Fibroblast of mammary gland (primary cell): ENCODE data around the gene EOLA1.

Source experiments
- DNase-seq: peaks from one replicate; pipeline ENCODE4 v3.0.0-alpha.2; 2010; ENCODE audit warnings: low read depth
- H3K4me3 ChIP-seq: 2 replicates; pipeline ENCODE4 v1.5.1; 2011; ENCODE audit warnings: low read depth, mild to moderate bottlenecking, low read length, moderate library complexity; ENCODE audit not compliant: control insufficient read depth
- TF ChIP-seq, protein P1 (sequence below): conservative IDR thresholded peaks from 2 replicates; pipeline ENCODE4 v1.5.1; 2011; ENCODE audit warnings: low read depth, low read length, inconsistent platforms; ENCODE audit not compliant: control insufficient read depth, insufficient read depth

The EOLA1 gene

GRCh38 chrX:149504915-149505651, 35.7 kb upstream of the EOLA1 start, which contains the start of gene IDS:
Gene IDS, minus strand, starts transcription at chrX:149505306. Its CDS starts 169 bp downstream, at chrX:149505137.
- TF ChIP-seq, protein P1, sequence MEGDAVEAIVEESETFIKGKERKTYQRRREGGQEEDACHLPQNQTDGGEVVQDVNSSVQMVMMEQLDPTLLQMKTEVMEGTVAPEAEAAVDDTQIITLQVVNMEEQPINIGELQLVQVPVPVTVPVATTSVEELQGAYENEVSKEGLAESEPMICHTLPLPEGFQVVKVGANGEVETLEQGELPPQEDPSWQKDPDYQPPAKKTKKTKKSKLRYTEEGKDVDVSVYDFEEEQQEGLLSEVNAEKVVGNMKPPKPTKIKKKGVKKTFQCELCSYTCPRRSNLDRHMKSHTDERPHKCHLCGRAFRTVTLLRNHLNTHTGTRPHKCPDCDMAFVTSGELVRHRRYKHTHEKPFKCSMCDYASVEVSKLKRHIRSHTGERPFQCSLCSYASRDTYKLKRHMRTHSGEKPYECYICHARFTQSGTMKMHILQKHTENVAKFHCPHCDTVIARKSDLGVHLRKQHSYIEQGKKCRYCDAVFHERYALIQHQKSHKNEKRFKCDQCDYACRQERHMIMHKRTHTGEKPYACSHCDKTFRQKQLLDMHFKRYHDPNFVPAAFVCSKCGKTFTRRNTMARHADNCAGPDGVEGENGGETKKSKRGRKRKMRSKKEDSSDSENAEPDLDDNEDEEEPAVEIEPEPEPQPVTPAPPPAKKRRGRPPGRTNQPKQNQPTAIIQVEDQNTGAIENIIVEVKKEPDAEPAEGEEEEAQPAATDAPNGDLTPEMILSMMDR, result no peak
- peak within 1 kb of the TSS; percentile 50 for H3K4me3 ChIP-seq
- peak; percentile 79 for DNase-seq

DNA sequence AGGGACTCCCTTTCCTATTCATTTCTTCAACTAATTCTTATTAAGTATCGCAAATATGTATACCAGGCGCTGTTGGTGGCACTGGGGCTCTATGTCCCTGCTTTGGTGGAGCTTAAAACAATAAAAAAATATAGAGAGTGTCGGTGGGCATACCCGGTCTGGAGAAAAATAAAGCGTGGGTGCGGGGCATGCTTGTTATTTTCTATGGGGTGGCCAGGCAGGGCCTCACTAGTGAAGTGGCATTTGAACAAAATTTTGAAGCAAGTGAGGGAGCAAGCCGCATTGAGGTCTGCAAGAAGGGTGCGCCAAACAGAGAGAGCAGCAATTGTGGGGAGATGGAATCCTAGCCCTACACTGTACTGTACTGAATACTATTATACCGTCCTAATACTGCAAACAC, 35.1 kb upstream of the EOLA1 start:
- DNase-seq, result no peak
- H3K4me3 ChIP-seq, result no peak overlapping the region

DNA sequence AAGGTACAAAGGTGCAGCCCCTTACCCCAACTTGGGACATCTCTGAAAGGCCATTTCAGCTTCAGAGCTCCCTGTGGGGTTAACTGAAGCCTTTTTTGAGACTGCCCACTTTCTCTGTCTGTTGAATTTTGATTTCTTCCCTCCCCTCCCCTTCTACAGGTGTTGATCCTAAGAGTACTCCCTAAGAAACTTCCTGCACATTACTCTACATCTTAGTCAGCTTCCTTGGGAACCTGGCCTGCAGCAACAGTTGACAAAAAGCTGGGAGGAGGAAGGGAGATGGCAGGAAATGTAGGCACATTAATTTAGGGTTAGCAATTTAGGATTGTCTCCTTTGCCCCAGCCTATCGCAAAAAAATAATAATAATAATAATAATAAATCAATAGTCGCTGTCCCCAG, 34.5 kb upstream of the EOLA1 start:
- DNase-seq, result no peak
- TF ChIP-seq, protein P1, result no peak
- H3K4me3 ChIP-seq, result no peak overlapping the region

More for the DNA sequence above, 35.1 kb upstream of the EOLA1 start:
- TF ChIP-seq, protein P1, result no peak

- H3K4me3 ChIP-seq, result no peak overlapping the region
- DNase-seq, result no peak
- TF ChIP-seq, protein P1, result no peak
Measured at GRCh38 chrX:149508467-149508866, 32.3 kb upstream of the EOLA1 start.

DNA sequence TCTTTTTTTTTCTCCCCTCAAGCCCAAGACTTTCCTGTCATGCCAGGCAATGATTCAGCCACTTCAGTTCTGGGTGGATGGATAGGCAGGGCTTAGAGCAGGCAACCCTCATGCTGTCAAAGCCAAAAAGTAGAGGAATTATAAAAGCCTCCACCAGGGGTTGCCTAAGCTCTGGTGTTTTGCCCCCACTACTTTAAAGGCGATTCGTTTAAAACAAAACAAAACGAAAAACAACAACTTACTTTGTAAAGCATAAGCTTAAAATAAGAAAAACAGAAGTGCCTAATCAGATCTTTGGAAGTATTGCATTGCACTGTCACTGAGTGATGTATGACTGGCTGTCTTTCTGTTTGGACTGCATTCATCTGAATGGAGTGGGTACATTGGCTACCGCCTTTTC, 30.4 kb upstream of the EOLA1 start:
- peak; percentile 30 for DNase-seq
- no peak overlapping the region for H3K4me3 ChIP-seq
- TF ChIP-seq, protein P1, result peak; percentile 25

- H3K4me3 ChIP-seq, result no peak overlapping the region
- TF ChIP-seq, protein P1, result no peak
- peak; percentile 49 for DNase-seq
Measured at GRCh38 chrX:149511081-149511480, 29.7 kb upstream of the EOLA1 start.

DNA sequence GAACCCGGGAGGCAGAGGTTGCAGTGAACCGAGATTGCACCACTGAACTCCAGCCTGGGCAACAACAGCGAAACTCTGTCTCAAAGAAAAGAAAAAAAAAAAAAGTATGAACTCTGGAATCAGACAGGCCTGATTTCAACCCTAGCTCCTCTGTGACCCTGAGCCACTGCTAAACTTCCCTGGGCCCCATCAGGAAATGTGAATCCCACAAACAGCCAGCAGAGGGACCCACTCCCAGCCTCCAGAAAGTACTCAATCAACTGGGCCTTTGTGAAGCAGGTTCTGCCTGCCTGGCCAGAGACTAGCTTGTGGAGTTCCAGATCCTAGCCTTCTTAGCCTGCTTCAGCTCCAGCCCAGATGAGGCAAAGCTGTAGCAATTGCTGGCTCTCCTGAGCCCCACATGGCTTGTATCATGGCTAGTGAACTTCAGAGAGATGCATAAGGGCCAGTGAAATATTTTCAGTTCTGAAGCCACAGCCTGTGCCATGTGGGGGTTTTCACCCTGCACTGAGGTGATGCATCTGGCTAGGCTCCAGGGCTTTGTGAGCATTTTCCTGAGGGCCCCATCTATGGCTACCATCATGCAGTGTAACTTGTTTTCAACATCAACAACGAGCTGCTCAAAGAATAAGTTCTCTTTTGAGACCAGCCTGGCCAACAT, 28.5 kb upstream of the EOLA1 start:
- no peak overlapping the region for H3K4me3 ChIP-seq
- TF ChIP-seq, protein P1, result peak; percentile 61
- peak; percentile 44 for DNase-seq
